Stimulated activated CD8-positive, alpha-beta memory T cell treated with anti-CD3 and anti-CD28 coated beads, Interleukin-4, amount 100 ng/mL, for 48 hours (primary cell): ENCODE measurements around the gene TMEM254.

Experiments
- DNase-seq: peaks from one replicate; pipeline ENCODE4 v3.0.0-alpha.2; 2020

Gene TMEM254

GRCh38 chr10:80136134-80136571 is 57.7 kb downstream of the TMEM254 start:
- no peak for DNase-seq

- DNase-seq: no peak
Observed at GRCh38 chr10:80137031-80137862, 58.8 kb downstream of the TMEM254 start.

DNA sequence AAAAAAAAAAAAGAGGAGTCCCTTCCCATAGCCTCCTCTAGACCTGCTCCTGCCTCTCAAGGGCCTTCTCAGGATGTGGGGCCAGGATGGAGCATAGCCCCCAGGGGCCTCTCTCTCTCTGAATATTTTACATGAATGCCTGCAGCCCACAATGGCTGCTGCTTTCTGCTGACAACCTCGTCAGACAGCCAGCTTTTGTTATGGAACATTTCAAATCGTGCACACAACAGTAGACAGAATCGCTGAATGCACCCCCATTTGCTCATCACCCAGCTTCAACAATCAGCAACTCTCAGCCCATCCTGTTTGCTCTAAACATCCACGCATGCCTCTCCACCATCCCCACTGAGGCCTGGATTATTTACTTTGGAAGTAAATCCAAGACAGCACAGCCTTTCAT is 59.5 kb downstream of the TMEM254 start:
- DNase-seq: no peak

DNA sequence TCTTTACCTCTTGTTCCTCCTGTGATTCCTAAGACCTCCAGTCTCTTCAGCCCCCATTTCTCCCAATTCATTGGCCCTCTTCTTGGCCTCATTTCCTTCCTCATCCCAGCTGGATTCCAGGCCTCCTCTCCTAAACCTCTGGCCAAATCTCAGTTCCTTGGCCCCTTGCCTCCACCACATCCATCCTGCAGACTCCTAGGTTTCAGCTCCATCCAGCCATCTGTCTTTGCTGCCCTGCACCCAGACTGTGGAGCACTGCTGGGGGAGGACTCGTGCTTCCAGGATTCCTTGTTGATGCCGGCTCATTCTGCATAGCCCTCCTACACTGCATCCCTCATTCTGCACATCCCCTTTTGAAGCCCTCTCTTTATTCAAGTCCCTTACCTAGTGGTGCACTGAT is 60.8 kb downstream of the TMEM254 start:
- no peak for DNase-seq

GRCh38 chr10:80140251-80140650 is 61.8 kb downstream of the TMEM254 start:
- no peak for DNase-seq

DNA sequence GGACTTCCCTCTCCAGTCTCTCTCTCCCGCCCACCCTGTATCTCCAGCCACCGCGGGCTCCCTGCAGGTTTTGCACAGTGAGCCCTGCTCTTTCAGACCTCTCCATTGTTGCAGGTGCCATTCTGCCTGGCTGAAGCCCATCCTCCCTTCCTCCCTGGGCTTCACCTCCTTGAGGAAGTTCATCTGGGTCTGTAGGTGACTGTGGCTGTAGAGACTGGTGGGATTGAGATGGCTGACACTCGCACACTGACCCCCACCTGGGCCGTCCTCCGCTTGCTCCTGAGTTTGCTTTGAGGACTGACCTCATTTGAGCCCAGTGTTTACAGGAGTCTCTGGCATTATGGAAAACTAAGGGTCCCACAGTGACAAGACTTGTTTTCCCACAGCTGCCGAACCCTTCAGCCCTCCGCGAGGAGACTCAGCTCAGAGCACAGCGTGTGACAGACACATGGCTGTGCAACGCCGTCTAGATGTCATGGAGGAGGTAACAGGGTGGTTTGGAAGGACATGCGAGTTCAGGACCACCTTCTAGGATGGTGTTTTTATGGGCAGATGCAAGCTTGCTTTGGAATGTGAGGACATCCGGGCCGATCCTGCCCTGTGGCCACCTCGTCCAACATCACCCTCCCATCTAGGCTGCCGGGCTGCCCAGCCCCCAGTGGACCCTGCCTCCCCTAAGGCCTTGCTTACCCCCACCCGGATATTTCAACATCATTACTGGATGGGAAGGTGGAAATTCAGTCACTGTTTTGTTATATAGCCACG is 63.4 kb downstream of the TMEM254 start:
- DNase-seq: no peak
